Activated CD8-positive, alpha-beta memory T cell treated with anti-CD3 and anti-CD28 coated beads, Interleukin-2, amount 50 U/mL, for 48 hours (primary cell): ENCODE results near the gene NUDT3.
A peak's percentile ranks its signal among the peaks of the same experiment; 100 is the strongest.
"Not testable (repeated sequence)": the region's sequence is repeated elsewhere in the genome, so short reads cannot be mapped to it uniquely, and the experiment has no call there.

ENCODE experiments used
- DNase-seq: peaks from one replicate; pipeline ENCODE4 v3.0.0-alpha.2; 2020

The NUDT3 gene

DNA sequence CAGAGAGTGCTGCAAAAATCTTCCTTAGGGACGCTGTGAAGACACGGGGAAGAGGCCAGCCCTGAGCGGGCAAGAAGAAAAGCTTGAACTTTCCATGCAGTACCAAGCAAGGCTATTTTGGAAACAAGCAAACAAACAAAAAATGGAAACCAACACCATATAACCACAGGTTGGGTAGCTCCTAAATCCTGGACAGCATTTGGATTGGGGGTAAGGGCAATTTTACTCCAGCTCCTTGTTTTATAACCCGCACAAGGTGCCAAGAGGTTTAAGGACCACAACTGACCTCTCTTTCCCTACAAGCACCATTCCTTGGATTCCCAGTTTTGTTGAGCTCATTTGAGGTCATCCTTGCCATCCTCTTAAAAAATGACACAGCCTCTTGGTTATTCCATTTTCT, 112.3 kb downstream of the NUDT3 start:
- no peak for DNase-seq

DNA sequence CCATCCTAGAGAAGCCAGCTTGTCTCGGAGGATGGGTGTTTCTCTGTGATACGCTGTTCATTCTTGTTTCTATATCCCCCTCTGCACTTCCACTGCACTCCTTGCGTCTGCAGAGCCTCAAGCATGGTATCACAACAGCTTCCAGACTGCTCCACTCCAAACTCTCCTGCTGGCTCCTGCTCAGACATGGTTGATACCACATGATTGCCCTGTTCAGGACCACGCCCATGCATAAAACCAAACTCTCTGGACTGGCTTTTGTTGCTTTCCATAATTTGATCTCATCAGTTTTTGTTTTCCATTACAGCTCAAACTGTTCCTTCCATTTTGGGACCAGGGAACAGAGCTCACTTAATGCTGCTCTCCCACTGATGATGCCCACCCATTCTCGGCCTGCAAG, 113.6 kb downstream of the NUDT3 start:
- no peak for DNase-seq

DNA sequence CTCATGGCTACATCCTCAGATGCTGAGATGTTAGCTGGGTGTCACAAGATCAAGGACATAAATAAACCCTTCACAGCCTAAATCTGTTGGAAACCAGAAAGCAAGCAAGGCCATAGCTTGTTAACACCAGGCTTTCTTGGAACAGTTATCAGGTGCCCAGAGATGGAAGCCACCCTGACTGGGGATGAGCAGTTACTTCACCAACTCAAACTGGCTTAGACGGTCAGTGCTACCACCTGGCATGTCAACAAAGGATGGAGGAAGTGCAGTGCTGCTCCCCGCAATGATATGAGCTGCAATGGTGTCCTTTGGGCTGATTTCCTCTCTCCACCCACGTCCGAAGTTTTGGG, 114.7 kb downstream of the NUDT3 start:
- no peak for DNase-seq

DNA sequence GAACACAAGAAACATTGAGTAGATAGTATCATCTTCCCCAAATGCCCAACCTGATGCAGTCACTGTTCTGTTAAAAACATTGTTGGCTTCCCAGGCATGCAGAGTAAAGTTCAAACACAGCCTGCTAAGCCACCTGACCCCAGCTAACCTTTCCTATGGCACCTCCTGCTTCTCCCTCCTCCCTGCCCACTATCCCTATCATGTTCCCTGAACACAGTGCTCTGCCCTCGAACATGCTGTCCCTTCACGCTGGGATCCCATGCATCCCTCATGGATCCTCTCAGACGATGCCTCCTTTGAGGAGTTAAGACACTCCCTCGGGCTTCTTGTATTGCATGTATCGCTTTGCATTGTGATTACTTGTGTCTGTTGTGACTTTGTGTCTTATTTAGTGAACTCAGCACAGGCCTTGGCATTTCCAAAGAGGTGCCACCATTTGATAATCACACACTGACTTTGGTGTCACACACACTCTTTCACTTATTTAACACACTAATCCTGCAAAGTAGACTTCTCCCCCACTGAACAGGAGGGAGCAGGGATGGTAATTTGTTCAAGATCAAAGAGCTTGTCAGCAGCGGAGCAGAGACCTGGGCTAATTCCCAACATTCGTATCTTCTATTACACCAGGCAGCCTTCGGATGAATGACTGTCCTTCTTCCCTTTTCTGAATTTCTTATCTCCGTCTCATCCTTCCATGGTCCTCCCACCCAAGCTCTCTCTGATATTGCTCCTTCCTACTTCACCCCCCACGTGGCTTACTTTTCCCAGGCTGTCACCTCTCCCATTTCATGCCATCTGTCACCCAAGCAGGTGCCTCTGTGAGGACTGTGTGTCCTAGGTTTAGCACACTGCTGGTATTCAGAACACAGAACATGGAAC, 115.3 kb downstream of the NUDT3 start:
- DNase-seq = no peak

DNA sequence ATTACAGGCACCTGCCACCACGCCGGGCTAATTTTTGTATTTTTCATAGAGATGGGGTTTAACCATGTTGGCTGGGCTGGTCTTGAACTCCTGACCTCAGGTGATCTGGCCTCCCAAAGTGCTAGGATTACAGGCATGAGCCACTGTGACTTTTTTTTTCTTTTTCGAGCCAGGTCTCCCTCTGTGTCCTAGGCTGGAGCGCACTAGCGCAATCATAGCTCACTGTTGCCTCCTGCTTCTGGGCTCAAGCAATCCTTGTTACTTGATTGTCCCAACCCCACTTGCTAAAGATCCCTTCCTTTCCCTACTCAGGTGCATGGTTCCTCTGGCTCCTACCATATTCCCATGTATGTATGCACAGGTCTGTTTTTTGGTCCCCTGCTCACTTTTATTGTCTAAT, 116.3 kb downstream of the NUDT3 start:
- DNase-seq = no peak

DNA sequence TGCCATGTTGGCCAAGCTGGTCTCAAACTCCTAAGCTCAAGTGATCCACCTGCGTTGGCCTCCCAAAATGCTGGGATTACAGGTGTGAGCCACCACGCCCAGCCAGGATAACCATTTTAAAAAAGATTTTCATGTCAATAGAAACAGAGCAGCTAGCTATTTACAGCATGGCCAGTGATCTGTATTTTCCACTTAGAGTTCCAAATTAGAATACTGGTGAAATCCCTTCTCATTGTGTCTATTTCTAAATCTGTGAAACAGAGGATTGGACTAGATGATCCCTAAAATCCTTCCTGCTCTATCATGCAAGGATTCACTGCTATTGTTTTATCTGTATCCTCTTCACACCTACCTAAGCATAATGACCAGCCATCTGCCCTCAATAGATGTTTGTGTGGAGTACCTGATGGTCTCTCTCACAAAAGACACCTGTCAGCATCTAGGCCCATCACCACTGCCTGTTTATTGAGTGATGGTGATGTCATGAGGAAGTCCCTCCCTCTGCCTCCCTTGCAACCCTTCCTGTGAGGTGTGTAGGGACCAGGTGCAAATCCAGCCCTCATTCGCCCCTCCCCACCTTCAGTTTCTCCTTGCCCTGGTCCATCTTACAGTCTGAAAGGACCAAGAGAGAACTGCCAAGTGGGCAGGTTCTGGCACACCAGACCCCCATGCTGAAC, 117.2 kb downstream of the NUDT3 start:
- no peak for DNase-seq

DNA sequence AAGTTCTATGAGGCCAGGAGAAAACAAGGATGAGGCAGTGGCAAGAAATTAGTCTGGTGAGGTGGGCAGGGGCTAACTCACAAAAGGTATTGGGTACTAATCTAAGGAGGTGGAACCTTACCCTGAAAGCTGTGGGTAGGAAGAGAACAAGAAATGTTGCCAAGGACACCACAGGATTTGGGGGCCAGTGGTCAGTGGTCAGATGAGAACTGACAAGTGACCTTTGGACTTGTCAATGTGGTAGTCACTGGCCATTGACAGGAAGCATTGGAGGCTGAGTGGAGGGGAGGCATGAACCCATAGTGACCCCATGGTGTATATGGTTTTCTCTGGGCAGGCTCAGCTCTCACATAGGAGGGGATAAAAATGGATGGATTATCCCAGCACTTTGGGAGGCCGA, 118.3 kb downstream of the NUDT3 start:
- DNase-seq = no peak

DNA sequence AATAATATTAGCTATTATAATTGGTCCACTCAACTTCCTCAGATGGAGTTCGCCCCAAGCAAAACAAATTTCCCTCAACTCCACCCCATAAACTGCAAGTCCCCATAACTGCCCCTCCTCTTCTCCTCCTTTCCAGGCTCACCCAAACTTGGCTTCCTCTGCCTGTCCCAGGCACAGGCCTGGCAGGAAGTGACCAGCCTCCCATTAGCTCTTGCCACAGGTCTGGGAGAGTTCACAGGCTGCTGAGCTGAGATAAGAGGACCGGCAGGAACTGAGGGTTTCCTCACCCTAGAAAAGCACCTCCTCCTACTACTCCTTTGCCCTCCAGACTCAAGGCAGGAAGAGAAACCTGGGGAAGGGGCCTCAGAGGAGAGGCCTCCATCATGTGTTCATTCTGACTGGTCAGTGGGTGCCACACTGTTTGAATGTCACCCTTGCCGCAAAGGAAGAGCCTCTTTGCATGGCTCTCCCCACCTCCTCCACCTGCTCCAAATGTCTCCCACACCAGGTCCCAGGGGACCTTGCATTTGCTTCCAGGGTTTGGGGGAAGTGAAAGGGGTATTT, 119.1 kb downstream of the NUDT3 start:
- no peak for DNase-seq

DNA sequence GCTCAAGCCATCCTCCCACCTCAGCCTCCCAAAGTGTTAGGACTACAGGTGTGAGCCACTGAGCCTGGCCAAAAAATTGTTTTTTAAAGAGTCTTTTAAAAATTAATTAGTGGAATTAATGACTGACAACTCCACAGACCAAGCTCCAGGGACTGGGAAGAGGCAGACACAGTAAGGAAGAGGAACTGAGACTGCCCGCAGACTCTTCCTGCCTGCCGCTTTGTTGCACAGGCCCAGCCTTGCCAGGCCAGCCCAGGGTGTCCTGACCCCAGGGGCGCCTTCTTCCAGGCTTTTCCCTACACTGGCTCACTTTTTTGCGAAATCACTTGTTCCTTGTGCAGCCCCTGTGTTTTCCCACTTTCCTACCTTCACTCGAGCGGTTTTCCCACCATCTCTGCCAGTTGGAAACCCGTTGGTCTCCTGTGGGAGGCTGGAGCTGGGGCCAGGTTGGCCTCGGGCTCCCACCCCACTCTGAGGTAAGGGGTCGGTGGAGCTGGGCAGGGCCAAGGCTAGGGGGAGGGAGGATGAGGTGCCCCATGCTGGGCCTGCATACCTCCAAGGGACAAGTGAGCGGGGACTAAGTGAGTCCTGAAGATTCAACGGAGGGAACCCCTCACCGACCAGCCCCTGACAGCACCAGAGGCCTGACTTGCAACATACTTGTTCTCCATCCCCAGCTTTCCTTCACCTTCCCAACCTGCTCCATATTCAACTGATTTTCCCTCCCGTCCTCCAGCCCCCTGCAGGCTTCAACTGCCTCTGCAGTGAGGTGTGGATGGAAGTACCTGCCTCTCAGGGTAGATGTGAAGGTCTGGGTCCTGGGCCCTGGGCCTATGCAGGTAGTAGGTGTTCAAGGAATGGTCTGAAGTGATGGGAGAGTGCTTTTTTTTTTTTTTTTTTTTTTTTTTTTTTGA, 120.2 kb downstream of the NUDT3 start:
- no peak for DNase-seq

DNA sequence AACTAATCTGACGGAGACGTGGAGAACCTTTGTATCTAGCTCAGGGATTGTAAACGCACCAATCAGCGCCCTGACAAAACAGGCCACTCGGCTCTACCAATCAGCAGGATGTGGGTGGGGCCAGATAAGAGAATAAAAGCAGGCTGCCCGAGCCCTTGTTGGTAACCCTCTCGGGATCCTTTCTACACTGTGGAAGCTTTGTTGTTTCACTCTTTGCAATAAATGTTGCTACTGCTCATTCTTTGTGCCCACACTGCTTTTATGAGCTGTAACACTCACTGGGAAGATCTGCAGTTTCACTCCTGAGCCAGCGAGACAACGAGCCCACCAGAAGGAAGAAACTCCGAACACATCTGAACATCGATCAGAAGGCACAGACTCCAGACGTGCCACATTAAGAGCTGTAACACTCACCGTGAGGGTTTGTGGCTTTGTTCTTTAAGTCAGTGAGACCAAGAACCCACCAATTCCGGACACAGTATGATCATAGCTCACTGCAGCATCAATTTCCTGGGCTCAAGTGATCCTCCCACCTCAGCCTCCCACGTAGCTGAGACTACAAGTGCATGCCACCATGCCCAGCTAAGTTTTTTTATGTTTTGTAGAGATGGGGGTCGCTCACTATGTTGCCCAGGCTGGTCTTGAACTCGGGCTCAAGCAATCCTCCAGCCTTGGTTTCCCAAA, 122.7 kb downstream of the NUDT3 start:
- DNase-seq = not testable (repeated sequence)

DNA sequence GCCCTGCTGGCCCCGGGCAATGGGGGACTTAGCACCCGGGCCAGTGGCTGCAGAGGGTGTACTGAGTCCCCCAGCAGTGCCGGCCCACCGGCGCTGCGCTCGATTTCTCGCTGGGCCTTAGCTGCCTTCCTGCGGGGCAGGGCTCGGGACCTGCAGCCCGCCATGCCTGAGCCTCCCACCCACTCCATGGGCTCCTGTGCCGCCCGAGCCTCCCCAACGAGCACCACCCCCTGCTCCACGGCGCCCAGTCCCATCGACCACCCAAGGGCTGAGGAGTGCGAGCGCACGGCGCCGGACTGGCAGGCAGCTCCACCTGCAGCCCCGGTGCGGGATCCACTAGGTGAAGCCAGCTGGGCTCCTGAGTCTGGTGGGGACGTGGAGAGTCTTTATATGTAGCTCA, 123.3 kb downstream of the NUDT3 start:
- not testable (repeated sequence) for DNase-seq

DNA sequence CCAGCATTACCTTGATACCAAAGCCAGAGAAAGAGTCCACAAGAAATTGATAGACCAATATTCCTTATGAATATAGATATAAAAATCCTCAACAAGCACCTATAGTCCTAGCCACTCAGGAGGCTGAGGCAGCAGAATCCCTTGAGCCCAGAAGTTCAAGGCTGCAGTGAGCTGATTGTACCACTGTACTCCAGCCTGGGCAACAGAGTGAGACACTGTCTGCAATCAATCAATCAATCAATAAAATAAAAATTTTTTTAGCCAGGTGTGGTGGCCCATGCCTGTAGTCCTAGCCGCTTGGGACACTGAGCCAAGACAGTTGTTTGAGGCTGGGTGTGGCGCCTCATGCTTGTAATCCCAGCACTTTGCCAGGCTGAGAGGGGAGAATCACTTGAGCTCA, 124.7 kb downstream of the NUDT3 start:
- DNase-seq = no peak

DNA sequence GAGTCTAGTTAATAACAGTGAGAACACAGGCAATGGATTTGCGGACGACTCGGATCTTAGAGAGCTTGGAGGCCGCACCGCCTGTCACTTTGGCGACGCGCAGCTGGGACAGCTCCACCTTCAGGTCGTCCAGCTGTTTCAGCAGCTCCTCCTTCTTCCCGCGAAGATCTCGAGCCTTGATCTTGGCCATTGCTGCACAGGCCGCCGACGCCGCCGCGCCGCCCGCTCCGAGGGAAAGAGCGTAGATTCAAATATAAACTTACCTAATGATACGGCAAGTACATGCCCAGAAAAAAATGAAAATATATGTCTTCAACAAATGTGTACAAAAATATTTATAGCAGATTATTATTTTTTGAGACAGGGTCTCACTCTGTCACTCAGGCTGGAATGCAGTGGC, 129.0 kb downstream of the NUDT3 start:
- DNase-seq = not testable (repeated sequence)

DNA sequence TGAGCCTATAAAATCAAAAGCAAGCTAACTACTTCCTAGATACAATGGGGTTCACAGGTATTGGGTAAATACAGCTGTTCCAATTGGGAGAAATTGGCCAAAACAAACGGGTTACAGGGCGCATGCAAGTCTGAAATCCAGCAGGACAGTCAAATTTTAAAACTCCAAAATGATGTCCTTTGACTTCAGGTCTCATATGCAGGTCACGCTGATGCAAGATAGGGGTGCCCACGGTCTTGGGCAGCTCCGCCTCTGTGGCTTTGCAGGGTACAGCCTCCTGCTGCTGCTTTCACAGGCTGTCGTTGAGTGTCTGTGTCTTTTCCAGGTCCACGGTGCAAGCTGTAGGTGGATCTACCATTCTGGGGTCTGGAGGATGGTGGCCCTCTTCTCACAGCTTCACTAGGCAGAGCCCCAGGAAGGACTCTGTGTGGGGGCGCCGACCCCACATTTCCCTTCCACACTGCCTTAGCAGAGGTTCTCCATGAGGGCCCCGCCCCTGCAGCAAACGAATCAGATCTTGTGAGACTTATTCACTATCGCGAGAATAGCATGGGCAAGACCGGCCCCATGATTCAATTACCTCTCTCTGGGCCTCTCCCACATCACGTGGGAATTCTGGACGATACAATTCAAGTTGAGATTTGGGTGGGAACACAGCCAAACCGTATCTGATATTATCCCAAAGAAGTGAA, 131.7 kb downstream of the NUDT3 start:
- no peak for DNase-seq

DNA sequence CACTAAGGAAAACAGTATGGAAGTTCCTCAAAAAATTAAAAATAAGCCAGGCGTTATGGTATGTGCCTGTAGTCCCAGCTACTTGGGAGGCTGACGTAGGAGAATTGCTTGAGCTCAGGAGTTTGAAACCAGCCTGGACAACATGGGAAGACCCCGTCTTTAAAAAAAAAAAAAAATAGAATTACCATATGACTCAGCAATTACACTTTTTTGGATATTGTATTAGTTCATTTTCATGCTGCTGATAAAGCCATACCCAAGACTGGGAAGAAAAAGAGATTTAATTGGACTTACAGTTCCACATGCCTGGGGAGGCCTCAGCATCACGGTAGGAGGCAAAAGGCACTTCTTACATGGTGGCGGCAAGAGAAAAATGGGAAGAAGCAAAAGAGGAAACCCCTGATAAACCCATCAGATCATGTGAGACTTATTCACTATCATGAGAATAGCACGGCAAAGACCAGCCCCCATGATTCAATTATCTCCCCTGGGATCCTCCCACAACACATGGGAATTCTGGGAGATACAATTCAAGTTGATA, 132.9 kb downstream of the NUDT3 start:
- DNase-seq = no peak

DNA sequence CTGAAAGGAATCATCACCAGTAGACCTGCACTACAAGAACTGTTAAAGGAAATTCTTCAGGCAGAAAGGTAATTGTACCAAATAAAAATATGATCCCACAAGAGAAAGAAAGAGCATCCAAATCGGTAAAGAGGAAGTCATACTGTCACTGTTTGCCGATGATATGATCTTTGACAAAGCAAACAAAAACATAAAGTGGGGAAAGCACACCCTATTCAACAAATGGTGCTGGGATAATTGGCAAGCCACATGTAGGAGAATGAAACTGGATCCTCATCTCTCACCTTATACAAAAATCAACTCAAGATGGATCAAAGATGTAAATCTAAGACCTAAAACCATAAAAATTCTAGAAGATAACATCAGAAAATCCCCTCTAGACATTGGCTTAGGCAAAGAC, 140.1 kb downstream of the NUDT3 start:
- DNase-seq = not testable (repeated sequence)

DNA sequence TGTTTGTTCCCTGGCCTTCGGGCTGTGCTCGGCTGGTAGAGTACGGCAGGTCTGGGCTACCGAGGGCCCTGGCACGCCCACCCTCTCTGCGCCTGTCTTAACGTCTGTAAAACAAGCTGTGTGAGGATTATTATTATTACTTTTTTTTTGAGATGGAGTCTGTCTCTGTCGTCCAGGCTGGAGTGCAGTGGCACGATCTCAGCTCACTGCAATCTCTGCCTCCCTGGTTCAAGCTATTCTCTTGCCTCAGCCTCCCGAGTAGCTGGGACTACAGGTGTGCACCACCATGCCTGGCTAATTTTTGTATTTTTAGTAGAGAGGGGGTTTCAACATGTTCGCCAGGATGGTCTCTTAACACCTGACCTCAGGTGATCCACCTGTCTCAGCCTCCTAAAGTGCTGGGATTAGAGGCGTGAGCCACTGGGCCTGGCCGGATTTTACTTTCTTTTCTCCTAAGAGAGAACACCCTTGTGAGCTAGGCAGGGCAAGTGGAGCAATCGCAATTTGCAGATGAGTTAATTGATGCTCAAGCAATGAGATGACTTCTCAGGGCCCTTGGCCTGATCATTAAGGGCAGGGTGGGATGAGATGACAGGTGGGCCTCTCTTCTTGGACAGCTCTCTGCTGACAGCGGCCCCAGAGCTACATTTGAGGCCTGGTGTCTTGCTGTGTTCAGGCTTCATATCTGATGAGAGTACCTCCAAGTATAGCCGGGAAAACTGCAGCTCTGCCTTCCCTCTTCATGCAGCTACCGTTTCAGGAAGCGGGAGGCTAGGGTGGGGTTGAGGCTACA, 142.8 kb downstream of the NUDT3 start:
- no peak for DNase-seq

DNA sequence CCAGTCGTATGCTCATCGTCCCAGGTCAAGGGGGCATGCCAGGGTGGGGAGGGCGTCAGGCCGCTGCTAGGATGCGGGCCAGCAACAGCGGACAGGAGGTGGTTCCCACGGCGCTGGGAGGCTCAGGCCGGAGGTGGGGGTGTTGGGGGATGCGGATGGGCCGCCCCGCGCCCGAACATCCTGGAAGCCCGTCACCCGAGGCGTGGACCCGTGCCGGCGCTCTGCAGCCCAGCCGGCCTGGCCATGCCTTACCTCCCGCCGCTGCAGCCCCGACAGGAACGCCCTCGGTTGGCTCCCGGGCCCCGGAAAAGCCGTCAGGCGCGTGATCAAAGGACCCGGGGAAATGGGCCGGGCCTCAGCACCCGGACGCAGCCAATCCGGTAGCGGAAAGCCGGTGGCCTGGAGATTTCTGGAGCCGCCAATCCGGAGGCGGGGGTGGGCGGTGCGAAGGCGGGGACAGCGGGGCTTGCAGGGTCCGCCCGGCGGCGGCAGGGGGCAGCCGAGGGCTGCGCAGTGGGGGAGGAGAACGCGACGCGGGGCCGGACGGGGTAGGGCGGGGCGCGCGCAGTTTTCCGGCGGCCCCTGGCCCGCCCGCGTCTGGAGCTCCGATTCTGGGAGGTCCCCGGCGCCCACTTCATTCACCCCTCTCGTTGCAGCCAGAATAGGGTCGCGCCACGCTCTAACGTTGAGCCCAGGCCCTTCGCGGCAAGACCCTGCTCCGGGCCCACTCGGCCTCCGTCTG, 143.6 kb downstream of the NUDT3 start, which contains the start of gene SMIM29:
Gene SMIM29 (minus strand): TSS at position 280 of the 742 bp plus-strand sequence. CDS start 1,215 bp downstream, outside the sequence.
- peak; percentile 99 for DNase-seq

DNA sequence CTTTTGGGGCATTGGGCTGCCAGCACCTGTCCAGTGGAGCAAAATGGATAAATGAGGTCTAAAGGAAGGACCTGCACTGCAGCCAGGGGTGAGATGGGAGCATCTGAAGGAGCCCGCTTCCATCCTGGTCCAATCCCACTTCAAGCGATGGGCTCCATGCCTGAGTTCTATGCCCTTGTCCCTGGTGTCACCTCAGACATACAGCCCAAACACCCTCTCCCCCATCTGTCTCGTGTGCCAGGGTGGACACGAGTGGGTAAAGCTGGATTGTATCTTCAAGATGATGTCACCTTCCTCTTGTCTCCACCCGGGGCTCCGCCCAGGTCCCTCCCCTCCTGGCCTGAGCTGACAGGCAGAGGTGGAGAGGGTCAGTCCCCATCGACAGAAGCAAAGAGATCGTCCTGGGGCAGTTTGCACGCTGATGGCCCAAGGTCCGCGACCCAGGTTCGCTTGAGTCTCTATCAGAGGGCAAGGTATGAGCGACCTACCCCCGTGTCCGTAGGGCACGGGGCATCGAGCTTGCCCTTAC, 144.2 kb downstream of the NUDT3 start:
- DNase-seq = peak; percentile 76
